Lower lobe of right lung (tissue), 2 donors: ENCODE data around the gene RNF224. TPM values are rescaled to one million over a fixed set of nuclear protein-coding genes. Genes with fewer than 3 reads are reported as not detected.

Source experiments
- ATAC-seq, 2 donors: fragments of 200-7000 bp; cut with Tn5 transposase; one replicate each; pipeline ENCODE4 v1.9.1; 2020 to 2022; ENCODE audit warnings: mild to moderate bottlenecking in 2 of 2, moderate library complexity in 2 of 2
- DNase-seq: peaks from one replicate; pipeline ENCODE4 v3.0.0-alpha.2; 2020
- H3K27ac ChIP-seq: fragments of 200-600 bp; one replicate; pipeline ENCODE4 v1.8.0; 2022
- H3K27me3 ChIP-seq: fragments of 200-600 bp; one replicate; pipeline ENCODE4 v1.8.0; 2022; ENCODE audit warnings: low read depth
- H3K36me3 ChIP-seq: fragments of 200-600 bp; one replicate; pipeline ENCODE4 v1.8.0; 2022; ENCODE audit warnings: mild to moderate bottlenecking
- H3K4me1 ChIP-seq: fragments of 200-600 bp; one replicate; pipeline ENCODE4 v1.8.0; 2022
- H3K4me3 ChIP-seq: fragments of 200-600 bp; one replicate; pipeline ENCODE4 v1.8.0; 2022; ENCODE audit warnings: mild to moderate bottlenecking
- H3K9me3 ChIP-seq: fragments of 200-600 bp; one replicate; pipeline ENCODE4 v1.8.0; 2022
- CTCF ChIP-seq: fragments of 200-600 bp; IDR thresholded peaks from one replicate; pipeline ENCODE4 v1.8.0; 2022; ENCODE audit warnings: antibody characterized with exemption, mild to moderate bottlenecking
- intact Hi-C: fragments of 100-400 bp; cut with DNase I; formaldehyde crosslinking; loops from one replicate; pipeline ENCODE4 v1.11.0; 2022
- total RNA-seq: library from RNA; stranded (reverse); fragmentation: NEBNext Ultra II Directional; extraction: Animal tissue kit (Norgen Biotek cat#: 25700); gene quantifications from one replicate; pipeline ENCODE4 v1.2.1, GENCODE V29; 2021
- donor health status: DM: no; HTN: yes; CAD: no; lungs with severe emphysema.

RNF224 gene
- total RNA-seq, 1 donor from 2014 or later, result 0.21 TPM

GRCh38 chr9:137198902-137199283, 28.4 kb upstream of the RNF224 start:
- H3K4me1 ChIP-seq, result peaks cover 67% of the 10 kb centered on the region
- H3K9me3 ChIP-seq, result no peaks in the 10 kb centered on the region
- peak overlapping the region; percentile 69 for H3K4me3 ChIP-seq
- ATAC-seq (no peak), DNase-seq (no peak)
- no peaks in the 10 kb centered on the region for H3K36me3 ChIP-seq
- H3K27me3 ChIP-seq, result no peaks in the 10 kb centered on the region
- intact Hi-C loops, result no loop called here
- TF ChIP-seq CTCF, result no peak
- H3K27ac ChIP-seq, result peak overlapping the region; percentile 78

GRCh38 chr9:137199411-137200121, 27.7 kb upstream of the RNF224 start:
- no peak for ATAC-seq
- no peaks in the 10 kb centered on the region for H3K36me3 ChIP-seq
- peaks cover 68% of the 10 kb centered on the region for H3K4me1 ChIP-seq
- H3K27ac ChIP-seq, result peak overlapping the region; percentile 78
- H3K27me3 ChIP-seq, result no peaks in the 10 kb centered on the region
- peak overlapping the region; percentile 69 for H3K4me3 ChIP-seq
- no peak for TF ChIP-seq CTCF
- intact Hi-C loops, result no loop called here
- no peaks in the 10 kb centered on the region for H3K9me3 ChIP-seq
- no peak for DNase-seq

DNA sequence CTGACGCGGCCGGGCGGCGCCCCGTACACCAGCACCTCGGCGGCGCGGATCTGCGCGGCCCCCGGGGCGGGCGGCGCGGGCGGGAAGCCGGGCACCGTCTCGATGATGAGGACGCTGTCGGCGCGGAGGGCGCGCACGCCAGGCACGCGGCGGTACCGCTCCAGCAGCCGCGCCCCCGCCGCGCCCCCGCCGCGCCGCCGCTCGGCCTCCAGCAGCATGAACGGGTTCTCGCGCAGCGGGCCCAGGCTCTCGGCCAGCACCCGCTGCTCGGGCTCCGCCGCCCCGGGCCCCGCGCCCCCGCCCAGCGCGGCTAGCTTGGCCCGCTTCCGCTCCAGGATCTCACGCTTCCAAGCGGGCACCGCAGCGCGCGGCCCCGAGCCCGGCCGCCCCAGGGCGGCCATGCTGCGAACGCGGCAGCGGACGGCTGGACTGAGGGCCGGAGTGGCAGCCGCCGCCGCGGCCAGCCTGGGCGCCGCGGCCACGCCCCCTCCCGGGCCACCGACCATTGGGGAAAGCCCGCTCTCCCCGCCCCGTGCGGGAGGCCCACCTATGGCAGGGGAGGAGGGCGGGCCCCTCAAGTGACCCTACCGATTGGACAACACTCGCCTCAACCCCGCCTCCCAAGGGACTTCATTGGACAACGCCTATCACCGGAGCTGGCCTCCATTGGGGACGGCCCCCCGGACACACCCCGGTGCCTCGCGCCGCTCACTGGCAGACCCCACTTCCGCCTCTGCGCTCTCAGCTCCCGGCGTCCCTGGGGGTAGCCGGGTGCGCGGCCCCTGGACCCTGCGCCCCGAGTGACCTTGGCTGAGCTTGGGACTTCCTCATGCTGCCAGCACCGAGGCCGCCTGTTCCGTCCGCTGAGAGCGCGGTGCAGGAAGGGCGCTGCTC, 26.7 kb upstream of the RNF224 start, which contains the start of gene TPRN:
TSS of gene TPRN (minus strand) at position 431 of the 894 bp plus-strand sequence. CDS start at position 401, 30 bp downstream.
- ATAC-seq, result peak; percentile 95 to 97
- TF ChIP-seq CTCF, result no peak
- intact Hi-C loops, result no loop called here

DNA sequence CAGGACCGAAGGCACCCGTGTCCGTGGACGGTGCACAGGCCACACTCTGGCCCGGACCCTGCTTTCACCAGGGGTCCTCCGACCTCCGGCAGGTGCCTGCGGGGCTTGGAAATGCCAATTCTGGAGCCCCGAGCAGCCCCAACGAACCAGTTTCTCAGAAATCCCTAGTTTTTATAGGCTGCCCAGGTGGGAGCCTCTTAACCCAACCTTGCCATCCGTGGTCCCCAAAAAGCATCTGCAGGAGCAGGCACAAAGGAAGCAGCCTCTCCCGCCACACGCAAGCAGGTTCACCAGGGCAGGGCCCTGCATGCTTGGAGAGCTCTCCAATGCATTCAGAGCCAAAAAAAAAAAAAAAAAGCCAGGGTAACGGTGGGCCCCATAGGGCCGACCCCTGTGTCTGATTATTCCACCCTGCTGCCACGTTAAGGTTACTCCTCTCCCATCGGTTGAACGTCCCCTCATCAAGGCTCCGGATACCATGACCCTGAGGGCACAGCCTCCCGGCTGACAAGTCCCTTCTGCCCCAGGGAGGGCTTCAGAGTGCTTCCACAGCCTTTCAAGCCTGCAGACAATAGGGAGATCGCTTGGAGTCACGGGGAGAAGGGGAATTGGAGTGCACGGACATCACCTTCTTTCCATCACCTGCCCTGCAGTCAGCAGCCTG, 26.0 kb upstream of the RNF224 start:
- intact Hi-C loops, result no loop called here
- DNase-seq (no peak), ATAC-seq (no peak)
- peaks cover 60% of the 10 kb centered on the region for H3K4me1 ChIP-seq
- peak overlapping the region; percentile 69 for H3K4me3 ChIP-seq
- H3K36me3 ChIP-seq, result no peaks in the 10 kb centered on the region
- peak overlapping the region; percentile 85 for H3K27ac ChIP-seq
- H3K9me3 ChIP-seq, result no peaks in the 10 kb centered on the region
- TF ChIP-seq CTCF, result no peak
- no peaks in the 10 kb centered on the region for H3K27me3 ChIP-seq

More for the DNA sequence above, 26.7 kb upstream of the RNF224 start, which contains the start of gene TPRN:
- DNase-seq, result peak; percentile 100
- Histone ChIP-seq H3K36me3 (no peaks in the 10 kb centered on the region), H3K27me3 (no peaks in the 10 kb centered on the region), H3K9me3 (no peaks in the 10 kb centered on the region), H3K27ac (peak within 1 kb of the TSS; percentile 85), H3K4me1 (peaks cover 63% of the 10 kb centered on the region), H3K4me3 (peak within 1 kb of the TSS; percentile 69)

DNA sequence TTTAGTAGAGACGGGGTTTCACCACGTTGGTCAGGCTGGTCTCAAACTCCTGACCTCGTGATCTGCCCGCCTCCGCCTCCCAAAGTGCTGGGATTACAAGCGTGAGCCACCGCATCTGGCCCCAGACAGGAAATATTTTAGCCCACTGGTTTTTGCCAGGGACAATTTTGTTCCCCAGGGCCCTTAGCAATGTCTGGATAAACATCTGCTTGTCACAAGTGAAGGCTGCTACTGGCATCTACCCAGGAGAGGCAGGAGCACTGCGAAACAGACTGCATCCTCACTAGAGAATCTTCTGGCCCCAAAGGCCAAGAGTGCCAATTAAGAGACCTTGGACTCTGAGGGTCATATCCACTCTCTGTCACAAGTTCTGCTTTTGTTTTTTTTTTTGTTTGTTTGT, 24.3 kb upstream of the RNF224 start:
- TF ChIP-seq CTCF, result no peak
- peaks cover 54% of the 10 kb centered on the region for H3K4me1 ChIP-seq
- no peaks in the 10 kb centered on the region for H3K36me3 ChIP-seq
- H3K27ac ChIP-seq, result no peak overlapping the region
- no peak for ATAC-seq
- H3K27me3 ChIP-seq, result no peaks in the 10 kb centered on the region
- no peaks in the 10 kb centered on the region for H3K9me3 ChIP-seq
- H3K4me3 ChIP-seq, result no peak overlapping the region
- intact Hi-C loops, result no loop called here
- DNase-seq, result no peak
